Measurements from ENCODE around the gene RPL27. TPM values are rescaled to one million over a fixed set of nuclear protein-coding genes. Genes with fewer than 3 reads are reported as not detected.

Gene RPL27
- total and polyA plus RNA-seq, 2 of the 13 experiments (the other 11 are each of a cell fraction or from before 2014, with no cell fraction given), result 1,585 to 5,840 TPM

GRCh38 chr17:43021741-43022512 is 23.7 kb downstream of the RPL27 start, which contains the start of gene VAT1 (continued):
- TF ChIP-seq, protein P1, sequence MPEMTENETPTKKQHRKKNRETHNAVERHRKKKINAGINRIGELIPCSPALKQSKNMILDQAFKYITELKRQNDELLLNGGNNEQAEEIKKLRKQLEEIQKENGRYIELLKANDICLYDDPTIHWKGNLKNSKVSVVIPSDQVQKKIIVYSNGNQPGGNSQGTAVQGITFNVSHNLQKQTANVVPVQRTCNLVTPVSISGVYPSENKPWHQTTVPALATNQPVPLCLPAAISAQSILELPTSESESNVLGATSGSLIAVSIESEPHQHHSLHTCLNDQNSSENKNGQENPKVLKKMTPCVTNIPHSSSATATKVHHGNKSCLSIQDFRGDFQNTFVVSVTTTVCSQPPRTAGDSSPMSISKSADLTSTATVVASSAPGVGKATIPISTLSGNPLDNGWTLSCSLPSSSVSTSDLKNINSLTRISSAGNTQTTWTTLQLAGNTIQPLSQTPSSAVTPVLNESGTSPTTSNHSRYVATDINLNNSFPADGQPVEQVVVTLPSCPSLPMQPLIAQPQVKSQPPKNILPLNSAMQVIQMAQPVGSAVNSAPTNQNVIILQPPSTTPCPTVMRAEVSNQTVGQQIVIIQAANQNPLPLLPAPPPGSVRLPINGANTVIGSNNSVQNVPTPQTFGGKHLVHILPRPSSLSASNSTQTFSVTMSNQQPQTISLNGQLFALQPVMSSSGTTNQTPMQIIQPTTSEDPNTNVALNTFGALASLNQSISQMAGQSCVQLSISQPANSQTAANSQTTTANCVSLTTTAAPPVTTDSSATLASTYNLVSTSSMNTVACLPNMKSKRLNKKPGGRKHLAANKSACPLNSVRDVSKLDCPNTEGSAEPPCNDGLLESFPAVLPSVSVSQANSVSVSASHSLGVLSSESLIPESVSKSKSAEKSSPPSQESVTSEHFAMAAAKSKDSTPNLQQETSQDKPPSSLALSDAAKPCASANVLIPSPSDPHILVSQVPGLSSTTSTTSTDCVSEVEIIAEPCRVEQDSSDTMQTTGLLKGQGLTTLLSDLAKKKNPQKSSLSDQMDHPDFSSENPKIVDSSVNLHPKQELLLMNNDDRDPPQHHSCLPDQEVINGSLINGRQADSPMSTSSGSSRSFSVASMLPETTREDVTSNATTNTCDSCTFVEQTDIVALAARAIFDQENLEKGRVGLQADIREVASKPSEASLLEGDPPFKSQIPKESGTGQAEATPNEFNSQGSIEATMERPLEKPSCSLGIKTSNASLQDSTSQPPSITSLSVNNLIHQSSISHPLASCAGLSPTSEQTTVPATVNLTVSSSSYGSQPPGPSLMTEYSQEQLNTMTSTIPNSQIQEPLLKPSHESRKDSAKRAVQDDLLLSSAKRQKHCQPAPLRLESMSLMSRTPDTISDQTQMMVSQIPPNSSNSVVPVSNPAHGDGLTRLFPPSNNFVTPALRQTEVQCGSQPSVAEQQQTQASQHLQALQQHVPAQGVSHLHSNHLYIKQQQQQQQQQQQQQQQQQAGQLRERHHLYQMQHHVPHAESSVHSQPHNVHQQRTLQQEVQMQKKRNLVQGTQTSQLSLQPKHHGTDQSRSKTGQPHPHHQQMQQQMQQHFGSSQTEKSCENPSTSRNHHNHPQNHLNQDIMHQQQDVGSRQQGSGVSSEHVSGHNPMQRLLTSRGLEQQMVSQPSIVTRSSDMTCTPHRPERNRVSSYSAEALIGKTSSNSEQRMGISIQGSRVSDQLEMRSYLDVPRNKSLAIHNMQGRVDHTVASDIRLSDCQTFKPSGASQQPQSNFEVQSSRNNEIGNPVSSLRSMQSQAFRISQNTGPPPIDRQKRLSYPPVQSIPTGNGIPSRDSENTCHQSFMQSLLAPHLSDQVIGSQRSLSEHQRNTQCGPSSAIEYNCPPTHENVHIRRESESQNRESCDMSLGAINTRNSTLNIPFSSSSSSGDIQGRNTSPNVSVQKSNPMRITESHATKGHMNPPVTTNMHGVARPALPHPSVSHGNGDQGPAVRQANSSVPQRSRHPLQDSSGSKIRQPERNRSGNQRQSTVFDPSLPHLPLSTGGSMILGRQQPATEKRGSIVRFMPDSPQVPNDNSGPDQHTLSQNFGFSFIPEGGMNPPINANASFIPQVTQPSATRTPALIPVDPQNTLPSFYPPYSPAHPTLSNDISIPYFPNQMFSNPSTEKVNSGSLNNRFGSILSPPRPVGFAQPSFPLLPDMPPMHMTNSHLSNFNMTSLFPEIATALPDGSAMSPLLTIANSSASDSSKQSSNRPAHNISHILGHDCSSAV (CRISPR knock-in tag; IDR thresholded peaks at IDR 0.05; ENCODE audit: borderline replicate concordance), result no peak; the same call in 1 of the 2 replicates
- TF ChIP-seq REPIN1 (CRISPR knock-in tag; IDR thresholded peaks at IDR 0.05; ENCODE audit: borderline replicate concordance, low read depth), result peak; percentile 91
- TF ChIP-seq IRF2 (CRISPR knock-in tag; IDR thresholded peaks at IDR 0.05), result peak; percentile 68; the same call in 1 of the 2 replicates
- TF ChIP-seq NRL (CRISPR knock-in tag; IDR thresholded peaks at IDR 0.05; ENCODE audit: borderline replicate concordance), result peak; percentile 72; the same call in 1 of the 2 replicates
- peak; percentile 66 for TF ChIP-seq POGZ (CRISPR knock-in tag; IDR thresholded peaks at IDR 0.05)
- no peak for TF ChIP-seq SRSF1 (optimal IDR thresholded peaks at IDR 0.05; ENCODE audit: low read depth, low read length)
- TF ChIP-seq ZNF879 (CRISPR knock-in tag; IDR thresholded peaks at IDR 0.05), result 0 out of 2 replicates have a peak, but pooled peaks have one; percentile 16
- peak; percentile 79 for TF ChIP-seq MED13 (CRISPR knock-in tag; IDR thresholded peaks at IDR 0.05)
- peak; percentile 89; the same call in 1 of the 2 replicates for TF ChIP-seq TOPORS (CRISPR knock-in tag; IDR thresholded peaks at IDR 0.05)
- TF ChIP-seq ZNF274 (CRISPR knock-in tag; IDR thresholded peaks at IDR 0.05), result 0 out of 2 replicates have a peak, but pooled peaks have one; percentile 10
- TF ChIP-seq ZNF777 (CRISPR knock-in tag; IDR thresholded peaks at IDR 0.05), result peak; percentile 94
- 0 out of 2 replicates have a peak, but pooled peaks have one; percentile 63 for TF ChIP-seq ZNF709 (CRISPR knock-in tag; IDR thresholded peaks at IDR 0.05)
- no peak for TF ChIP-seq PPARG (CRISPR knock-in tag; conservative IDR thresholded peaks at IDR 0.05)
- TF ChIP-seq ZNF431 (CRISPR knock-in tag; IDR thresholded peaks at IDR 0.05; ENCODE audit: borderline replicate concordance, low read depth), result no peak
- peak; percentile 16; the same call in 1 of the 2 replicates for TF ChIP-seq HBP1 (CRISPR knock-in tag; IDR thresholded peaks at IDR 0.05; ENCODE audit: low read depth)

All from HepG2 (cell line).